ENCODE results near the gene JAKMIP2. TPM values are rescaled to one million over a fixed set of nuclear protein-coding genes. Genes with fewer than 3 reads are reported as not detected.

Gene JAKMIP2
- total and polyA plus RNA-seq, 2 donors (not counting 1 experiment from before 2014, with no cell fraction given): 1.3 to 6.5 TPM

- Histone ChIP-seq H3K9me3 (ENCODE audit: control insufficient read depth, insufficient read depth, low read depth, low read length) (no peaks in the 10 kb centered on the region), H3K36me3 (ENCODE audit: control insufficient read depth, insufficient read depth, low read length) (no peaks in the 10 kb centered on the region), H3K27ac (ENCODE audit: insufficient read depth, low read length) (no peak overlapping the region), H4K20me1 (ENCODE audit: control insufficient read depth, extremely low read depth, insufficient read depth, low read length) (no peaks in the 10 kb centered on the region), H3K4me3 (replicated peaks in 1 of 4; ENCODE audit: control extremely low read depth in 1 of 4, insufficient read depth in 1 of 4, low read depth in 3 of 4, low read length in 4 of 4) (no peak overlapping the region), H3K4me2 (ENCODE audit: extremely low read depth, insufficient read depth, low read length) (no peak overlapping the region), H3K27me3 (ENCODE audit: control insufficient read depth, insufficient read depth, low read length) (no peaks in the 10 kb centered on the region), H2AFZ (ENCODE audit: low read length) (no peak overlapping the region), H3K4me1 (ENCODE audit: control insufficient read depth, extremely low read depth, insufficient read depth, low read length) (no peaks in the 10 kb centered on the region), H3K79me2 (ENCODE audit: control insufficient read depth, insufficient read depth, low read length) (no peaks in the 10 kb centered on the region), H3K9ac (ENCODE audit: insufficient read depth, low read length) (no peak overlapping the region)
- no peak for DNase-seq (ENCODE audit: low read depth in 2 of 2)
- TF ChIP-seq EZH2 (IDR thresholded peaks at IDR 0.05; ENCODE audit: low read length, missing control alignments) (no peak), CTCF (conservative IDR thresholded peaks at IDR 0.05 in 1 of 2, IDR thresholded peaks at IDR 0.05 in 1 of 2; ENCODE audit: low read depth in 1 of 2, low read length in 2 of 2) (no peak)
Measured at GRCh38 chr5:147674411-147674810, 108.1 kb downstream of the JAKMIP2 start.

GRCh38 chr5:147673791-147674190, 108.7 kb downstream of the JAKMIP2 start:
- no peak overlapping the region for H3K4me3 ChIP-seq (replicated peaks in 1 of 4; ENCODE audit: control extremely low read depth in 1 of 4, insufficient read depth in 1 of 4, low read depth in 3 of 4, low read length in 4 of 4)
- H3K4me1 ChIP-seq (ENCODE audit: control insufficient read depth, extremely low read depth, insufficient read depth, low read length): no peaks in the 10 kb centered on the region
- H3K4me2 ChIP-seq (ENCODE audit: extremely low read depth, insufficient read depth, low read length): no peak overlapping the region
- no peaks in the 10 kb centered on the region for H4K20me1 ChIP-seq (ENCODE audit: control insufficient read depth, extremely low read depth, insufficient read depth, low read length)
- no peaks in the 10 kb centered on the region for H3K27me3 ChIP-seq (ENCODE audit: control insufficient read depth, insufficient read depth, low read length)
- DNase-seq (ENCODE audit: low read depth in 2 of 2): no peak
- no peaks in the 10 kb centered on the region for H3K9me3 ChIP-seq (ENCODE audit: control insufficient read depth, insufficient read depth, low read depth, low read length)
- no peak overlapping the region for H3K27ac ChIP-seq (ENCODE audit: insufficient read depth, low read length)
- no peaks in the 10 kb centered on the region for H3K36me3 ChIP-seq (ENCODE audit: control insufficient read depth, insufficient read depth, low read length)
- no peaks in the 10 kb centered on the region for H3K79me2 ChIP-seq (ENCODE audit: control insufficient read depth, insufficient read depth, low read length)
- no peak overlapping the region for H2AFZ ChIP-seq (ENCODE audit: low read length)
- TF ChIP-seq EZH2 (IDR thresholded peaks at IDR 0.05; ENCODE audit: low read length, missing control alignments): no peak
- TF ChIP-seq CTCF (conservative IDR thresholded peaks at IDR 0.05 in 1 of 2, IDR thresholded peaks at IDR 0.05 in 1 of 2; ENCODE audit: low read depth in 1 of 2, low read length in 2 of 2): no peak
- no peak overlapping the region for H3K9ac ChIP-seq (ENCODE audit: insufficient read depth, low read length)

GRCh38 chr5:147673266-147673665, 109.3 kb downstream of the JAKMIP2 start:
- TF ChIP-seq EZH2 (IDR thresholded peaks at IDR 0.05; ENCODE audit: low read length, missing control alignments) (no peak), CTCF (conservative IDR thresholded peaks at IDR 0.05 in 1 of 2, IDR thresholded peaks at IDR 0.05 in 1 of 2; ENCODE audit: low read depth in 1 of 2, low read length in 2 of 2) (no peak)
- Histone ChIP-seq H3K79me2 (ENCODE audit: control insufficient read depth, insufficient read depth, low read length) (no peaks in the 10 kb centered on the region), H3K36me3 (ENCODE audit: control insufficient read depth, insufficient read depth, low read length) (no peaks in the 10 kb centered on the region), H3K9me3 (ENCODE audit: control insufficient read depth, insufficient read depth, low read depth, low read length) (no peaks in the 10 kb centered on the region), H3K27ac (ENCODE audit: insufficient read depth, low read length) (no peak overlapping the region), H2AFZ (ENCODE audit: low read length) (no peak overlapping the region), H3K4me2 (ENCODE audit: extremely low read depth, insufficient read depth, low read length) (no peak overlapping the region), H4K20me1 (ENCODE audit: control insufficient read depth, extremely low read depth, insufficient read depth, low read length) (no peaks in the 10 kb centered on the region), H3K4me1 (ENCODE audit: control insufficient read depth, extremely low read depth, insufficient read depth, low read length) (no peaks in the 10 kb centered on the region), H3K27me3 (ENCODE audit: control insufficient read depth, insufficient read depth, low read length) (no peaks in the 10 kb centered on the region), H3K4me3 (replicated peaks in 1 of 4; ENCODE audit: control extremely low read depth in 1 of 4, insufficient read depth in 1 of 4, low read depth in 3 of 4, low read length in 4 of 4) (no peak overlapping the region), H3K9ac (ENCODE audit: insufficient read depth, low read length) (no peak overlapping the region)
- no peak for DNase-seq (ENCODE audit: low read depth in 2 of 2)
